SKM-1 treated with dmso at 0.1 percent for 144 hours (cell line): ENCODE measurements around the gene DENND6B.
"Not testable (repeated sequence)": the region's sequence is repeated elsewhere in the genome, so short reads cannot be mapped to it uniquely, and the experiment has no call there.

Source experiments
- DNase-seq: peaks from one replicate; lab custom pipeline; 2025; ENCODE audit not compliant: unreplicated experiment; lab: John Stamatoyannopoulos, UW

The DENND6B gene, protein sequence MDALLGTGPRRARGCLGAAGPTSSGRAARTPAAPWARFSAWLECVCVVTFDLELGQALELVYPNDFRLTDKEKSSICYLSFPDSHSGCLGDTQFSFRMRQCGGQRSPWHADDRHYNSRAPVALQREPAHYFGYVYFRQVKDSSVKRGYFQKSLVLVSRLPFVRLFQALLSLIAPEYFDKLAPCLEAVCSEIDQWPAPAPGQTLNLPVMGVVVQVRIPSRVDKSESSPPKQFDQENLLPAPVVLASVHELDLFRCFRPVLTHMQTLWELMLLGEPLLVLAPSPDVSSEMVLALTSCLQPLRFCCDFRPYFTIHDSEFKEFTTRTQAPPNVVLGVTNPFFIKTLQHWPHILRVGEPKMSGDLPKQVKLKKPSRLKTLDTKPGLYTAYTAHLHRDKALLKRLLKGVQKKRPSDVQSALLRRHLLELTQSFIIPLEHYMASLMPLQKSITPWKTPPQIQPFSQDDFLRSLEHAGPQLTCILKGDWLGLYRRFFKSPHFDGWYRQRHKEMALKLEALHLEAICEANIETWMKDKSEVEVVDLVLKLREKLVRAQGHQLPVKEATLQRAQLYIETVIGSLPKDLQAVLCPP

GRCh38 chr22:50326956-50327710 lies at the start of gene DENND6B:
Gene DENND6B, minus strand, starts transcription at chr22:50327012. Its CDS starts 24 bp downstream, at chr22:50326988.
- DNase-seq: peak; percentile 57

GRCh38 chr22:50376085-50376651 lies 49.4 kb upstream of the DENND6B start:
- DNase-seq: no peak

DNA sequence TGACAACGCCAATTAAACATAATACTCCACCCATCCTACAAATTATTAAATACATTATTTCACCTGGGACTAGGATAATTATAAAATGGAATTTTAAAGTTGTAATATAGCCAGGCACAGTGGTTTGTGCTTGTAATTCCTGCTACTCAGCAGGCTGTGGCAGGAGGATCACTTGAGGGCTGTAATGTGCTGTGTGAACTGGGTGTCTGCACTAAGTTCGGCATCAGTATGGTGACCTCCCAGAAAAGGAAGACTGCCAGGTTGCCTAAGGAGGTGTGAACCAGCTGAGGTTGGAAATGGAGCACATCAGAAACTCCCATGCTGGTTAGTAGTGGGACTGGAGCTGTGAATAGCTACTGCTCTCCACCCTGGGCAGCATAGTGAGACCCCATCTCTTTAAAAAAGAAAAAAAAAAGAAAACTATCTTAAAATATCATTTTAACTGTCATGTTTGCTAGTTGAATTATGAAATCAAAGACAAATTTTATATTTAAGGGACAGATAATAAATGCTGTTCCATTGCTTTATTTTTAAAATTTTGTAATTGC lies 44.4 kb upstream of the DENND6B start:
- no peak for DNase-seq

DNA sequence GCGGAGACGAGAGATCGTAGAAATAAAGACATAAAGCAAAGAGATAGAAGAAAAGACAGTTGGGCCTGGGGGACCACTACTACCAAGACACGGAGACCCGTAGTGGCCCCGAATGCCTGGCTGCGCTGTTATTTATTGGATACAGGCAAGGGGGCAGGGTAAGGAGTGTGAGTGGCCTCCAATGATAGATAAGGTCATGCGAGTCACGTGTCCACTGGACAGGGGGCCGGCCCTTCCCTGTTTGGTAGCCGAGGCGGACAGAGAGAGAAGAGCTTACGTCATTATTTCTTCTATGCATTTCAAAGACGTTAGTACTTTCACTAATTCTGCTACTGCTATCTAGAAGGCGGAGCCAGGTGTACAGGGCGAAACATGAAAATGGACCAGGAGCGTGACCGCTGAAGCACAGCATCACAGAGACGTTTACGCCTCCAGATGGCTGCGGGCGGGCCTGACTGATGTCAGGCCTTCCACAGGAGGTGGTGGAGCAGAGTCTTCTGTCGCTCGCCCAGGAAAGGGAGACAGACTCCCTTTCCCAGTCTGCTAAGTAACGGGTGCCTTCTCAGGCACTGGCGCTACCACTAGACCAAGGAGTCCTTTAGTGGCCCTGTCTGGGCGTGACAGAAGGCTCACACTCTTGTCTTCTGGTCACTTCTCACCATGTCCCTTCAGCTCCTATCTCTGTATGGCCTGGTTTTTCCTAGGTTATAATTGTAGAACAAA lies 41.1 kb upstream of the DENND6B start:
- no peak for DNase-seq

GRCh38 chr22:50363803-50364194 lies 37.0 kb upstream of the DENND6B start:
- DNase-seq: not testable (repeated sequence)

GRCh38 chr22:50363166-50363802 lies 36.5 kb upstream of the DENND6B start:
- DNase-seq: no peak

- DNase-seq: no peak
Observed at GRCh38 chr22:50361688-50362087, 34.9 kb upstream of the DENND6B start.

DNA sequence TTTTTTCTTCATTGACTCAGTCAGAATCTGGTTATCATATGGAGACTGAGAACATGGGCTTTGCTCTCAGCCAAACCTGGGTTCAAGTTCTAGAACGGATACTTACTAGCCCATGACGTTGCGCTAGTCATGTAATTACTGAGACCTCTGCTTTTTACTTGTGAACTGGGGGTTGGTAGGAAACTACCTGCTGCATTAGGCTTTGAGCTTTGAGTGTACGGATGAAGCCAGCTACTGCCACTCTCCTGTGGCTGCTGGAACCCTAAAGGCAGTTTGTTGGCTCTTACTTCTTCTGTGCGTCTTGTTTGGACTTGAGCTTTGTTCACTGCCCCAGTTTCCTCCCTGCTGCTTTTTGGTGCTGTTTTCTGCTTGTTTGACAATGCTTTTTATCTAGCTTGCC lies 34.4 kb upstream of the DENND6B start:
- DNase-seq: no peak

GRCh38 chr22:50360578-50360977 lies 33.8 kb upstream of the DENND6B start:
- DNase-seq: no peak

- DNase-seq: no peak
Observed at GRCh38 chr22:50357756-50358155, 30.9 kb upstream of the DENND6B start.

DNA sequence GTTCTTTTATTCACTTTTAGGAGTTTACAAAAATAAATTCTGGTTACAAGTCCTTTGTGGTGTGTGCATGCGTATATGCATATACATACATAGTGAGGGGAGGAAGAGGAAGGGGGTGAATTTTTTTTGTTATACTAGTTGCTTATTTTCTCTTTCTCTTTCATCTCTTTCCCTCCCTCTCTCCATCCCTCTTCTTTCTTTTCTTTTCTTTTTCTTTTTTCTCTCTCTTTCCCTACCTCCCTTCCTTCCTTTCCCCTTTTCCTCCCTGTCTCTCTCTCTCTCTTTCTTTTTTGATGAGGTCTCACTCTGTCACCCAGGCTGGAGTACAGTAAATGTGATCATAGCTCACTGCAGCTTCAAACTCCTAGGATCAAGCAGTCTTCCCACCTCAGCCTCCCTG lies 30.4 kb upstream of the DENND6B start:
- no peak for DNase-seq

- DNase-seq: no peak
Observed at GRCh38 chr22:50356186-50356585, 29.4 kb upstream of the DENND6B start.

DNA sequence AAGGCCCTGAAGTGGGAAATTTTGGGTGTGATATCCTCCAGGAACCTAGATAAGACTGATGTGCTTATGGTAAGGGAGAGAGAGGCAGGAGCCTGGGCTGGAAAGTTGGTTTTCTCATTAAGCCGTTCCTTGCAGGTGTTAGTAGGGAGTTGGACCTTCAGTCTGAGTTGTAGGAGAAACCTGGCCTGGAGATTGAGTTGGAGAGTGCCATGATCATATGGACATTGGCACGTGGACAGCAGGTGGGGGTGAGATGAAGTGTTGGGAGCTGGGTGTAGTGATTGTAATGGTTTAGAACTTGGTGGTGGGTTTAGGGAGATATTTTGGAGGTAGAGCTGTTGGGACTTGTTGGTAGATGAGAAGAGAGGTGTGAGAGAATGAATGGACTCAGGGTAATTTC lies 21.2 kb upstream of the DENND6B start:
- DNase-seq: no peak

- no peak for DNase-seq
Observed at GRCh38 chr22:50347157-50347556, 20.3 kb upstream of the DENND6B start.

GRCh38 chr22:50346470-50346869 lies 19.7 kb upstream of the DENND6B start:
- DNase-seq: no peak

DNA sequence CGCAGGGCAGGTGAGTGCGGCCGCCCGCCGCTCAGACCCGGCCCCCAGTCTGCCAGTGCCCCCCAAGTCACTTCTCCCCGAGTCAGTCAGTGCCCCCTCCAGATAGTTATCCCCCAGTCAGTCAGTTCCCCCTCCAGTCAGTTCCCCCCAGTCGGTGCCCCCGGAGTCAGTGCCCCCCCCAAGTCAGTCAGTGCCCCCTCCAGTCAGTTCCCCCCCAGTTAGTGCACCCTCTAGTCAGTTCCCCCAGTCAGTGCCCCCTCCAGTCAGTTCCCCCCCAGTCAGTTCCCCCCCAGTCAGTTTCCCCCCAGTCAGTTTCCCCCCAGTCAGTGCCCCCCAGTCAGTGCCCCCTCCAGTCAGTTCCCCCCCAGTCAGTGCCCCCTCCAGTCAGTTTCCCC lies 16.7 kb upstream of the DENND6B start:
- DNase-seq: no peak

DNA sequence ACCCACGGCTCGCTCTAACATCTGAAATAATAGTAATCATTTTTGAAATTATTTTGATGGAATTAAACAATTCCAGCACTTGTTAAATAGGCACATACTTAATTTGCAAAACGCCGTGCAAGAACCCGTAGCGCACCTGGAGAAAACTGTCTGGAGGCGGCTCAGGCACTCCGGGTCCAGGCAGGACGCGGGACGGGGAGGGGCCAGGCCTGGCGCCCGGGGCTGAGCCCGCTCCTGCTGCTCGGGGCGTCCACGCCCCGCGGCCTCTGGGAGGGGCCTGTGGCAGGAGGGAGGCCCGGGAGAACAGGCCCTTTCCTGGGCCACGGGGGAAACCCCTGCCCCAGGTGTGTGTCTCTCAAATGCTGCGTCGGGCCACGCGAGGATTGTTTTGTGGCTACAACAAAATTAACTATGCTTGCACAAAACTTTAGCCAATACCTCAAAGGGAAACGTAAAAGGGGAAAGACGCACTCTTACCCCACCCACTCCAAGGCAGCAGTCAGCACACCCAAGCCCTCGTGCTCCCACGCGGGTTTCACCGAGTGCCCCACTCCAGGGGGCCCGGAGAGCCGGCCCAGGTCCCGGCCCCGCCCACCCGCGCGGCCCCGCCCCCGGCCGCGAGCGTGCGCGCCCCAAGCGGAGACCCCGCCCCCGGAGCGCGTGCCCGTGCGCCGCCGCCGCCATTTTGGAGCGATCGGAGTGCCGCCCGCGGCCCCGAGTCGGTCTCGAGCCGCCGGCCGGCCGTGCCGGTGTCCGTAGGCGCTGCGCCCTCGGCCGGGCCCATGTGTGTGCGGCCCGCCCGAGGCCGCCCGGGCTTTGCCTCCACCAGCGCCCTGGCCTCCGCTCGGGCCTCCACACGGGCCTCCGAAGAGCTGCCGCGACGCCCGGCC lies 16.1 kb upstream of the DENND6B start, which contains the start of gene PPP6R2:
Gene PPP6R2, plus strand, starts transcription at position 677 of the 890 bp plus-strand sequence. CDS start 50,582 bp downstream, outside the sequence.
- DNase-seq: peak; percentile 21

DNA sequence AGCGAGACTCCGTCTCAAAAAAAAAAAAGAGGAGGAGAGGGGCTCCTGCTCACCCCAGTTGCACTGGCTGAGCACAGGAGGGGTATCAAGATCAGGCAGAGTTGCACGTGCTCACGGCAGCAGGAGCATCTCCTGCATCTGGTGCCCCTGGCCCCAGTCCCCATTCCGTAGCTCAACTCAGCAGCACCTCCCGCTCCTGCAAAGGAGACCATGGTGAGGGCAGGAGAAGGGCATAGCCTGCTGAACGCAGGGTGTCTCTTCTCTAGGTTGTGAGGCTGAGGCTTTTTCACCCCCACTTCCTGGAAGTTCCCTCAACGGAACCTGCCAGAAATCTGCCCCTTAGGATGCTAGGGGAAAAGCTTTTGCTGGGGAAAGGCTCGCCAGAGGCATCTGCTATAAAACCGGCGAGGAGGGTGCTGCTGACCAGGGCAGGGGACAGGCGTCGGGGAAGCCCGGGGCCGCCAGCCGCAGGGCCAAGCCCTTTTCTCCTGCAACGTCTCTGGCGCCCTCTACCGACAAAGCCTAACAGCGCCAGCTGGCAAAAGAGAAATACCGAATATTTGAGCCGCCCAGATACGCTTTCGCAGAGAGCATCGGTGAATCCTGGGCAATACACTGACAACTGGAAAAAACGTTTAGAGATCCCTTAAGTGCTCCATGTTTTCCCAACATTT lies 15.3 kb upstream of the DENND6B start:
- DNase-seq: peak; percentile 86
